Right lung (tissue), 5 donors: ENCODE results near the gene DNAJC6. TPM values are rescaled to one million over a fixed set of nuclear protein-coding genes. Genes with fewer than 3 reads are reported as not detected.

Experiments
- DNase-seq, 2 donors: peaks; one replicate each; pipeline ENCODE4 v3.0.0-alpha.2; 2013
- polyA plus RNA-seq, 5 donors: library from polyadenylated mRNA; unstranded; fragments of 120-200 nt; gene quantifications; one replicate each; pipeline versions ENCODE4 v1.2.1 to v1.2.3, GENCODE V29; 2013; ENCODE audit warnings: inconsistent platforms in 1 of 5, low replicate concordance in 1 of 5; ENCODE audit not compliant: insufficient read length in 5 of 5, insufficient read depth in 1 of 5

The DNAJC6 gene
- polyA plus RNA-seq, 5 donors = 1.6 to 4.1 (median 2.4) TPM

DNA sequence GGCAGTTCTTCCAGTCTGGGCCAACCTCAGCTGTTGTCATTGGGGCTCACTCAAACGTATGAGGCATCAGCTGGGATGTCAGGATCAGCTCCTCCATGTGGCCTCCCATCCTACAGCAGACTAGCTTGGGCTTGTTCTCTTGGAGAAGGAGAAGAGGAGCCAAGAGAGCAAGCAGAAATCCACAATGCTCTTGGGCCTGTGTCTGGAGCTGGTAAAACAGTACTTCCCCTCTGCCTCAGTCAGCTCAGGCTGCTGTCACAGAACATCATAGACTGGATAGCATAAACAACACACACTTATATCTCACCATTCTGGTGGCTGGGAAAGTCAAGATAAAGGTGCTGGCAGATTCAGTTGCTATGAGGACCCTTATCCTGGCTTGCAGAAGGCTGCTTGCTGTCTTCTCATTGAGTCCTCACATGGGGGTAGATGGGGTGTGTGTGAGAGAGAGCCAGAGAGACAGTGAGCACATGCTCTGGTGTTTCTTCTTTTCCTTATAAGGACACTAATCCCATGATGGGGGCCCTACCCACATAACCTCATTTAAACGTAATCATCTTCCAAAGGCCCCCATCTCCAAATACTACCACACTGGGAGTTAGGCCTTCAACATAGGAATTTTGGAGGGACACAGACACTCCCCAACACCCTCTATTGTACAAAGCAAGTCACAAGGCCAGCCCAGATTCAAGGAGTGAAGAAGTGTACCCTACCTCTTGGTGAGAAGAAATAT lies 16.3 kb upstream of the DNAJC6 start:
- no peak for DNase-seq

DNA sequence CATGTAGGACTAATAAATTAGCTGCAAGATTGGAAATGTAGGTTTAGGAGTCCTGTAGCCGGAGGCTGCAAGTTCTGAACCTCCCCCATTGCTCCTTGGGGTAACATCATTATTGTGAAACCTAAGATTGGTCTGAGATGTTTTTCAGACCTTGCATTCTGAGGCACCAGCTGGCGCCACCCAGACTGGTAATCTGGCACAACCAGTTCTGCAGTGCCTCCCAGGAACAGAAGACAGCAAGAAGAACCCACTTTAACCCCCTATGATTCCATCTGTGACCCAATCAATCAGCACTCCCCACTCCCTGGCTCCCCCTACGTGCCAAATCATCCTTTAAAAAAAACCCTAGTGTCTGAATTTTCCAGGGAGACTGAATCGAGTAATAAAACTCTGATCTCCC lies 11.6 kb upstream of the DNAJC6 start:
- no peak for DNase-seq

DNA sequence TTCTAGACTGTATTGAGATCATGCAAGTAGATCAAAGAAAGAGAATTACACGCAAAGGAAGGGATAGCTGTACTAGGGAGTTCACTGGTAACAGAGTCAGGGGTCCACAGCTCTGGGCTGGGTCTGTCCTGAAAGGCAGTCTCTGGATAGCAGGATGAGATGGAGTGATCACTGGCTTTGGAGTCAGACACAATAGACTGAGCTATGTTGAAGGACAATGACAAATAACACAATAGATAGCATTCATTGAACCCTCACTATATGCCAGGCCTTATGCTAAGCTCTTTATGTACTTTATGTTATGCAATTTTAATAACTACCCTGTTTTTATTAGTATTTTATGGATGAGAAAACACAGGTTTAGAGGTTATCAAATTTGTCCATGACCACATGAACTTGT lies 10.0 kb upstream of the DNAJC6 start:
- DNase-seq = no peak

DNA sequence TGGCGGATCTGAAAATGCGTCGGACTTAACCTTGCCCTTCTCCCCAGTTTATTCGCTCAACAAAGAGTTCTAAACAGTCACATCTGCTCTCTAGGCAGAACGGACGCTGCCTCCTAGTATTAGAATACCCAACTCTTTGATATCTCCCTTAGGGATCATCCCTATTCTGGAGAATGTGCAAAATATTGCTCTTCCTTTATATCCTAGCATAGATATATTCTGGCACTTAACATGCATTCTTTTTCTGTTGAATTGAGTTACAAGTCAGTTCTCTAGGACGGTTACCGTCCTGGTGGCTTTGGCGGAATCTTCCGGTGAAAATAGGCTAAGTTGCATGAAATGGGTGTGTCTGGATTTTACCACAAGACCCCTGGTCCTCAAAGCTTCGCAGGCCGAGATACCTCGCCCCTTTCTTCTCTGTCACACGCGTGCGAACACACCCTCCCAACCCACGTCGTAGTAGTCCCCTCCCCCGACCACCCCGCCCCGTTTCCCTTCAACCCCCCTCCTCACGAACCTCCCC lies 501 bp upstream of the DNAJC6 start:
- DNase-seq = no peak

DNA sequence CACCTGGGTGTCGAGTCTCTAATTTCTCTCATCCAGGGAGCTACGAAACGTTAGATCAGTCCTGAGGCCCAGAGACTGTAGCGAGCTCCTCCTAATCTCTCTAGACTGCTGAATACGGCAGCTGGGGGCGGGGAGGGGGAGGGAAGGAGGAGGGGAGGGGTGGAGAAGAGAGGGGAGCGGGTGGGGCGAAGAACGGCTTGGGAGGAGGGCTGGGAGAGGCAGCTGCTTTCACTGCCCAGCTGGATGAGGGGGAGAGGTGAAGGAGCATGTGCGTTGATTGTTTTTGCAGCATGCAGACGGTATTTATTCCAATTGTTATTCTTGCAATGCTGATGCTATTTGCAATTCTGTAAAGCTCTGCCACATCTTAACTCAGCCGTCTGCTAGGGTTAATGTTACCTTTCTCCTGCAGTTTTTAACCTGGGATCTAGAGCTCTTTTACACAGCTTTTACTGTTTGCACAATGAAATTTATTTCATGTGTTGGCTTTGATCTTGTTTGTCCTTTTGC lies 790 bp downstream of the DNAJC6 start:
- no peak for DNase-seq

DNA sequence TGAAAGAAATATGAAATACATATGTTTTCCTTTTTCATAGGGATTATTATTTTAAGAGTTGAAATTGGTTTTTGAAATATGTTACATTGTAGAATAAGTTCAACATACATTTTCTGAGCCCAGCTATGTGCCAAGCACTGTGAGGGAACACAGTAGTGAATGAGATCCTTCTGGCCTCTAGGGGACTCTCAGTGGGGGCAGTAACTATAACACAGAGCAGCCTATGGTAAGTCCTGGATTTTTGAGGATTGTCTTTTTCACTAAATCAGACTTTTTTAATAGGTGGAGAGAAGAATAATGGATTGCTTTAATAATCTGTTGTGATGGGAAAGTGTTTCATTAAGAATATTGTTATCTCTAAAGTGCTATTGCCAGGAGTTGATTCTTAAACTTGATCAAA lies 2.4 kb downstream of the DNAJC6 start:
- no peak for DNase-seq

DNA sequence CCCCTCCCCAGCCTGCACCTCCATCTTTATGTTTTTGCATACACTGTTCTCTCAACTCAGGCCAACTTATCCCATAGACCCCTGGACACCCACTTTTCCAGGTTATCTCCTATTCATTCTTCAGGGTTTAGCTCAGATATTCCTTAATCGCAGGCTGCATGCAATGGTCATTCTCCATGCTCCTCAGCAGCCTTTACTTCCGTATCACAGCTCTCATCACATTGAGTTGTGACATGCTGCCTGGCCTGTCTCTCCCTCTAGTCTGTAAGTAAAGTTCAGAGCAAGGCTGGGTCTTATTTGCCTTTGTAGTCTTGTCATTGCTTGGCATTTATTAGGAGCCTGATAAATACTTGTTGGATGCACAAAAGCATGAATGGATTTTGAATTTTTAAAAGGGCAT lies 6.9 kb downstream of the DNAJC6 start:
- no peak for DNase-seq

DNA sequence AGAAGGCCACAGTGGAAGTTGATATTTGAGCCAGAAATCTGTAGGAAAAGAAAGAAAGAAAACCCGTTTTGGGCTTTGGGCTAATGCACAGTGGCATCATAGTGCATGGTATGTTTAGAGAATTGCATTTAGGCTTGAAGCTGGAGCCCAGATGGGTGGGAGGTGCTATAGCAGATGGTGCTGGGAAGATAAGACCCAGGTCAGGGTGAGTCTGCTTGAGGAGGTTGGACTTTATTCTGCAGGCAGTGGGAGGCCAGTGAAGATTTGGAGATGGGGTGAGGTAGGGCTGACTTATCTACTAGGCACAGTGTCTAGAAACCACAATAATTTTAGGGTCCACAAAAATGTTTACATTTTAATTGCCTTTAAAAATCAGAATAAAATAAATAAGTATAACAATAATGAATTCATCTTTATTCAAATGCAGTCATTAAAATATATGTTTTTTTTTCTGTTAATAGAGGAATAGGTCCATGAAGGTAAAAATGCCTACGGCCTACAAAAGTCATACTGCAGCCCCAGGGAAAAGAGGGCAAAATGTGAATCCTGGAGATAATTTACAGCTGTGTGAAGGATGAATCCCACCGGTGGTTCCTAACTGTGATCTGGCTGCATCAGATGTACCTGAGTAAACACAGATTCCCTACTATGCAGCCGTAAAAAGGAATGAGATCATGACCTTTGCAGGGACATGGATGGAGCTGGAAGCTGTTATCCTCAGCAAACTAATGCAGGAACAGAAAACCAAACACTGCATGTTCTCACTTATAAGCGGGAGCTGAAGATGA lies 8.7 kb downstream of the DNAJC6 start:
- DNase-seq = no peak

DNA sequence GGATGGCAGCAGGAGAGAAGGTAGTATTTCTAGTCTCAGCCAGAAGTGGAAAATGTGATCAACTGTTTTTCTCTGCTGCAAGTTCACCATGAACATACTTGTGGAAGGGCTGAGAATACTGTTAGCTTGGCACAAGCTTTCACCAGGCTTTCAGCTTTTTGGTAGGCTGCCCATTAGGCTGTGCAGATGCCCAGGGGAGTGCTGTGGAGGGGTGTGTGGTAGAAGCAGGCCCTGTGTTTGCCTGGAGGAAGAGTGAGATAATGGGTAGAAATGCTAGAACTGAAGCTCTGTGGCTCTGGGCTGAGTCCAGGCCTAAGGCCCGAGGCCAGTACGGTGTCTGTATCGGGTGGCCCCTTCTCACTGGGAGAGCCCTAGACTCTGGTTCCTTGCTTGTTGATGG lies 9.8 kb downstream of the DNAJC6 start:
- no peak for DNase-seq

DNA sequence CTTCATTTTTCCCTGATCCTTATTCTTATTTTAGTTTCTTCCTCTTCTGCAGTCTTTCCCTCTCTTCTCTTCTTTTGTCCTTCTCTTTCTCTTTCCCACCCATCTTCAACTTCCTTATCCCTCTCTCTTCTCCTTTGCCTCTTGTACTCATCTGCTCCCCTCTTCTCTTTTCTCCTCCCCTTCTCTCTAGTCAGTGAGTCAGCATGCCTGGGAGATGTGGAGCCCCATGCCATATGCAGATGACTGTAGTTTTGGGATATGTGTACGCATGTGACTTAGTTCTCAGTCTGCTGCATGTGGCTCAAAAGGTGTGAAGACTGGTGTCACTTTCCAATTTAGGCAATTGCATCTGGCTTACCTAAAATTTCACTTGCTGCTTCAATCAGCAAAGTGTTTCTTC lies 10.4 kb downstream of the DNAJC6 start:
- DNase-seq = no peak

DNA sequence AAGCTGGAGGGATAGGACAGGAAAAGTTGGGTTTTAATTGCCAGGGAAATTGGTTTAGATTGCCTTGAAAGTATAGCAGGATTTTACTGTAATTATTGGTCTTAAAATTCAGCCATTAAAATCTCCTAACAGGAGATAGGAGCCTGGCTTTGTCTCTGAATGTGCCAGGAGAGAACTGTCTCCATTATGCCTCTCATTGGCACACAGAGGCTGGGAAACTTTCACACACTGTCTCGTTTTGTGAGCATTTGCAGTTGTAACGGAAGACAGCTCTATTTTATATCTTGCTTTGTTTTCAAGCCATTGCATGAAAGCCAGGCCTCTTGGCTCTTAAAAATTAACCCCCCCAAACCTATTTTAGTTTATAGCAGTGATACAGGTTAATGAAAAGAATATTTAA lies 12.5 kb downstream of the DNAJC6 start:
- no peak for DNase-seq

DNA sequence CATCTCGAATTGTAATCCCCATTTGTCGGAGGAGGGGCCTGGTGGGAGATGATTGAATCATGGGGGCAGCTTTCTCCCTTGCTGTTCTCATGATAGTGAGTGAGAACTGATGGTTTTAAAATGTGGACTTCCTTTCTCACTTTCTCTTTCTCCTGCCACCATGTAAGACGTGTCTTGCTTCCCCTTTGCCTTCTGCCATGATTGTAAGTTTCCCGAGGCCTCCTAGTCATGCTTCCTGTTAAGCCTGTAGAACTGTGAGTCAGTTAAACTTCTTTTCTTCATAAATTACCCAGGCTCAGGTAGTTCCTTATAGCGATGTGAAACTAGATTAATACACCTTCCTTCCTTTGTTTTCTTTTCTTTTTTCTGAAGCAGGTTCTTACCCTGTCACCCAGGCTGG lies 13.9 kb downstream of the DNAJC6 start:
- DNase-seq = no peak

DNA sequence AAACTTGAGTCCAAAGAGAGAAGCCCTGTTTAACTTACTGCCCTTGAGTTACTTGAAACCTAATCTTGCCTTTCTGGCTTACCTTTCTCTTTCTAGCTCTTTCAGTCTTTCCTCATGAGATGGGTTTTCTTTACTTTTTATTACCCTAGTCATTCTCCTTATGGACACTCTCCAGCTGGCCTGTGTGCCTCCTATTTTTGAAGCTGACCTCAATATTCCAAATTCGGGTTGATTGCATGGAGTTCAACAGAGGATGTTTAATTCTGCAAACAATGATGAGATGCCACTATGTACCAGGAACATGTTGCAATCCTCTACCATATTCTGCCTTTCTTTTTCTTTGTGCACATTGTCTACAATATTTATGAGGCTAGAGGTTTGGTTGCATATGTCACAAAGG lies 20.7 kb downstream of the DNAJC6 start:
- DNase-seq = no peak

DNA sequence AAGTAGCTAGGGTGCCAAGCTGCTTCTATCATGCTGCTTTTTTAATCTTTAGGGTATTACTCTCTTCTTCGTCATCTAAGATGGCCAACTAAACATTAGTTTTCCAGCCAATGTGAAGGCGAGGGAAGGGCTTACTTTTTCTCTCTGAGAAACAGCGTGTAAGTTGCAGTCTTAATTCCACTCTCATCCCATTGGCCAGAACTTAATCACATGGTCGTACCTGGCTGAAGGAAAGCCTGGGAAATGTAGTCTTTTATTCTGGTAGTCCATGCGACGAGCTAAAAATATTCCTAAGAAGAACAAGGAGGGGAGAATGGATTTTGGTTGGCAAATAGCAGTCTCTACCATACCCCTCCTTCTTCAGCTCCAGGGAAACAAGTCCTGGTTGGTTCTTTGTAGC lies 21.5 kb downstream of the DNAJC6 start:
- DNase-seq = no peak

DNA sequence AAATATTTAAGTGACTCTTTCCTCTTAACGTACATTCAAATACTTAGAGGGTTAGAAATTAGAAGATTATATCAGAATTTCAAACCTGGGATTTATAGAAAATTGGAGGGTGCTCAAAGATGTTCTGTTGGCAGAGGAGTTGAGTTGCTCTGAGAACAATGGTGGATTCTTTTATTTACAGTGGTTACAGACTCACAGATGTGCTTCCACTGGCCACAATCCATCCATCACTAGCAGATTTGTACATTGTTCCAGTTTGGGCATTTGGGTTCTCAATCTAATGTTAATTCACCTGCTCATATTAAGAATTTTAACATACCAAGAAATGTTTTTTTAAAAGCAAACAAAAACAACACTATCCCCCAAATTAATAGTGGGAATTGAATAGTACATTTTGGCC lies 23.5 kb downstream of the DNAJC6 start:
- DNase-seq = no peak

DNA sequence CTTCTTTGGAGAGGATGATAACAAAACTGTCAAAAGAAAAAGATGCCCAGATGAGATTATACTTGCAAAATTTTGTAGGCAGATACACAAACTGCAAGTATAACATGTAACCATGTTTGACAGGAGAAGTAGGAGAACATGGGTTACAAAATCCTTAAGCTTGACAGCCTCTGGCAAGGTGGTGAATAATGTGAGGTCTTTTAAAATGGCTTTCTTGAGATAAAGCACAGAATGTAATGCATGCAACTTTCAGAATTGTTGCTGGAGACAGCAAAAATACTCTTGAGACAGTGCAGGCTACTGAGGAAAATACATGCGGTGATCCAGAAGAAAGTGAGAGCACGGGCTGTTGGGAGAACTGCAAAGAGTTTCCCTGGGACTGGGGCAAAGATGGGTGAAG lies 24.7 kb downstream of the DNAJC6 start:
- DNase-seq = no peak

DNA sequence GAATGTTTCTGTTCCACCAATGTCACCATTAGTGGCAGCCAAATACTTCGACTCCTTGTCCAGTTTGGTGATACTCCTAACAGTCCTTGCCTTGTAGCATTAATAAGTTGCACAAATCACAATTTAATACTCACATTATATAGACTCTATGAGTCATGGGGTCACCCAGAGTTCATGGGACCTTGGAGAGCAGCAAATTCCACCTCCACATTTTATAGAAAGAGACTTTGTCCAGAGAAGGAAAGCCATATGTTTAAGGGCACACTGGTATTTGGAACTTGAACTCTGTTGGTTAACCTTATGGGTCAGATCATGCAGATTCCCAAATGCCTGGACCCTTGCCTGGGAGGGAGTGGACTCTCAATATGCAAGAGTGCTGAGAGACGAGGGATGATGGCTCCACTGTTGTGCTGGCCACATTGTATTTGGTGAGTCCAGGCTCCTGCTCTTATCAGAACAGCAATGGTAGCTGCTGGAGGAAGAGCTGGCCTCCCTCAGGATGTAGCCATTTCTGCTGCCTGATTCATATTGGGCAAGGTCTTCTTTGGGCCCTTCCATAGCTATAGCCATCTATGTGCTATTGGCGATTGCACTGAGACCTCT lies 30.6 kb downstream of the DNAJC6 start:
- DNase-seq = no peak

DNA sequence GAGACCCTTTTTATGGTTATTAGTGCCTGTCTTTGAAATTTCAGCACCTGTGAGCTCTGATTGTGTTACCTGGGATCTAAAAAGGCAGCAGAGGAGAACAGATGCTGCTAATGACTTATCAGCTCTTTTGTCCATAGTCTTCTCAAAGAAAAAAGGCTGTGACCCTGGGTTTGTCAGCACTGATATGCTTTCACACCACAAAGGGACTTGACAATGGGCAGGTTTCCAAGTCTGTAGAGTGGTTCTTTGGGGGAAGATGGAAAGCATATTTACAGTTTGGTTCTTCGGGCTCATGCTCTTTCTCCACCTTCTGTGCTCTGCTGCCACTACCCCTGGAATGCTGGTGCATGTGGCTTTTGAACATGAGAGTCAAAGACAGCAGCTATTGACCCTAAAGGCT lies 32.0 kb downstream of the DNAJC6 start:
- DNase-seq = no peak

DNA sequence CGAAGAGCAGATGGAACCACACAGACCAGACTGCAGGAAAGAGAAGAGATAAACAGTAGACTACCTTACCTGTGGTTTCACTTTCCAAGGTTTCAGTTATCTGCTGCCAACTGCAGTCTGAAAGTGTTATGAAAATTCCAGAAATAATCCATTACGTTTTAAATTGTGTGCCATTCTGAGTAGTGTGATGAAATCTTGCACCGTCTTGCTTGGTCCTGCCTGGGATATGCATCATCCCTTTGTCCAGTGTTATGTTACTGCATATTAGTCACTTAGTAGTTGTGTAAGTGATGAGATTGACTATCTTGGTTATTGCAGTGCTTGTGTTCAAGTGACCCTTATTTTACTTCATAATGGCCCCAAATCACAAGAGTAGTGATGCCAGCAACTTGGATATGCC lies 33.9 kb downstream of the DNAJC6 start:
- DNase-seq = no peak

DNA sequence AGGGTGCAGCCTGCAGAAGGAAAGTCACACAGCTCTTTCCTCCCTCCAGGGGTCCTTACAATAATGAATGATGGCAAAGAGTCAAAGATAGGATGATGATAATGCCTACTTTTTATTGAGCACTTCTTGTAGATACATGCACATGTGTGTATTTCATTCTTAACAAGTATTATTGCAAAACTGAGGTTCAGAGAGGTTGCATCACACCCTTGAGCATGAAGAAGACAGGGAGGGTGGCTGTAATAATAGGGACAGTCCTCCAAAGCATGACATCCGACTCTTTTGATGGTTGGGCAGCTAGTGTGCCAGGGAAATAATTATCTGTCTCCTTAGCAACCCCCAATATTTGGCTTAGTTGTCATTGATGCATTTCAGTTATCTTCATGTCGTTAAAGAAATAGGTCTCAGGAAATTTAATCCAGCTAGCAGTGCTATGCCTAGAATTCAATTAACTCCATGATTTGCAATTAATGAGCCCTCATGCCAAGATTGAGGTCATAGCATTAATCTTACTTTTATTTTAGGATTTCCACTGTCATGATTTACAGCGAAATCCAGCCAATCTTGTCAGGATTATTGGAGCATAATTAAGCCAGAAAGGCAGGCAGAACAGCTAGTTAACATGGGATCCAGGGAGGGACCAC lies 35.0 kb downstream of the DNAJC6 start:
- no peak for DNase-seq

DNA sequence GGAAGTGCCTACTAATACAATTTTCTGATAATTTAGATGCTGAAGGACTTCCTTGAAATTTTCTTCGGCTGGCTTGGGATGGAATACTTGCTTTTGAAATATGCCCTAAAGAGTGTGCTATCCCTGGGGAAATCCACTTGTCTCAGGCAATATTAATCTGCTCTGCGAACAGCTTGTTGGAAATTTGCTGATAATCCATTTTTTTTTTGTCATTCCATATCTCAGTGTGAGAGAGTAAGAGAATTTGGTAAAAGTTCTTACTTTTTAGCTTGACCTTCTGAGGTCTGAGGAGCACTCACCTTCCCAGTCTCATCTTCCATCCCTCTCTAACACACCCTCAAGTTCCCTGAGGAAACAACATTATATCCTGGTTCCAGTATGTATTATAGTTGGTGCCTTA lies 36.8 kb downstream of the DNAJC6 start:
- DNase-seq = no peak

DNA sequence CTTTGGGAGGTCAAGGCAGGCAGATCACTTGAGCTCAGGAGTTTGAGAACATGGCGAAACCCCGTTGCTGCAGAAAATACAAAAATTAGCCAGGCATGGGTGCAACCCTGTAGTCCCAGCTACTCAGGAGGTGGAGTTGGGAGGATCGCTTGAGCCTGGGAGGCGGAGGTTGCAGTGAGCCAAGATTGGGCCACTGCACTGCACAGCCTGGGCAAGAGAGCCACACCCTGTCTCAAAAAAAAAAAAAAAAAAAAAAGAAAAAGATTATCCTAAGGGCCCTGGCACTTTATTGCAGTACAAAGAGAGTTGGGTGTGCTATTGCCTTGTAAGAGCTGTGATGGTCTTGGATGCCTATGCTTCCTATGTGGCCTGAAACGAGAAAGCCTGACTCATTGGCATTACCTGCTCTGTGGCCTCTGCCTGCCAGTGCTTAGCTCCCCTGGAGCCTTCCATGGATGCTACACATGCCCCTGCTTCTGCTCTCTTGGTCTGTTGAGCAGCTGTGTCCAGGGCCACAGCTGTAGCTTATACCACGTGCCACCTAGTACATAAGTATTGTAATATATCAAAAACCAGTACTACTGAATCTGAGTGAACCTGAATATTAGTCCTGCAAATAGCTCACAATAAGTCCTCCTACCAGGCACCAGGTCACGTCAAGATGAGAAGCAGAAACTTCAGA lies 45.8 kb downstream of the DNAJC6 start:
- no peak for DNase-seq
